ENCODE results near the gene RB1.

DNA sequence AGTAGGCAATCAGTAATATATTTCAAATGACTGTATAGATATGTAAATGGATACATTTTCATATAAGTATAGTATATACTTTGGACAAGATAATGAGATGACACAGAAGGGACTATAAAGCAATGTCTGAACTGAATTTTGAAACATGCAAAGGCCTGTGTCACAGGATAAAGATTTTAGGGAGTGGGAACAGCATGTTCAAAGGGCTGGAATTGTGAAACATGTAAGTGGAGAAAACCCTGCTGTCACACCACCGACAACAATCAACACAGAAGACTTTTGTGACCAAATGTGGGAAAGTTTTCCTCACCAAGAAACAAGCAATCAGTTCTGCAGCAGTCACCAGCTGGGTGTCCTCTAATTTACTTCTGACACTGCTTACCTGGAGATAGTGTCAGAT, 66.4 kb downstream of the RB1 start:
- TF ChIP-seq GATA2 (IDR thresholded peaks at IDR 0.05; ENCODE audit: low read depth, low read length) (no peak), GATA3 (IDR thresholded peaks at IDR 0.05; ENCODE audit: low read depth, low read length) (no peak)
